ENCODE measurements around the gene BPIFA1. TPM values are rescaled to one million over a fixed set of nuclear protein-coding genes. Genes with fewer than 3 reads are reported as not detected.

BPIFA1 gene
- total RNA-seq, 6 donors from 2014 or later = 0.26 to 61.8 (median 2.6) TPM

- 45 to 51% methylated on average over 6 of the region's 6 CpGs for WGBS, 2 donors
- ATAC-seq (ENCODE audit: low FRiP score in 2 of 2) (no peak), DNase-seq (no peak)
- Histone ChIP-seq H3K27ac (no peak overlapping the region), H3K27me3 (no peaks in the 10 kb centered on the region), H3K36me3 (no peaks in the 10 kb centered on the region), H3K9me3 (no peaks in the 10 kb centered on the region), H3K4me3 (no peak overlapping the region), H3K4me1 (peaks cover 0 to 9% (median 0%) of the 10 kb centered on the region in 4 donors)
- TF ChIP-seq, protein P1, sequence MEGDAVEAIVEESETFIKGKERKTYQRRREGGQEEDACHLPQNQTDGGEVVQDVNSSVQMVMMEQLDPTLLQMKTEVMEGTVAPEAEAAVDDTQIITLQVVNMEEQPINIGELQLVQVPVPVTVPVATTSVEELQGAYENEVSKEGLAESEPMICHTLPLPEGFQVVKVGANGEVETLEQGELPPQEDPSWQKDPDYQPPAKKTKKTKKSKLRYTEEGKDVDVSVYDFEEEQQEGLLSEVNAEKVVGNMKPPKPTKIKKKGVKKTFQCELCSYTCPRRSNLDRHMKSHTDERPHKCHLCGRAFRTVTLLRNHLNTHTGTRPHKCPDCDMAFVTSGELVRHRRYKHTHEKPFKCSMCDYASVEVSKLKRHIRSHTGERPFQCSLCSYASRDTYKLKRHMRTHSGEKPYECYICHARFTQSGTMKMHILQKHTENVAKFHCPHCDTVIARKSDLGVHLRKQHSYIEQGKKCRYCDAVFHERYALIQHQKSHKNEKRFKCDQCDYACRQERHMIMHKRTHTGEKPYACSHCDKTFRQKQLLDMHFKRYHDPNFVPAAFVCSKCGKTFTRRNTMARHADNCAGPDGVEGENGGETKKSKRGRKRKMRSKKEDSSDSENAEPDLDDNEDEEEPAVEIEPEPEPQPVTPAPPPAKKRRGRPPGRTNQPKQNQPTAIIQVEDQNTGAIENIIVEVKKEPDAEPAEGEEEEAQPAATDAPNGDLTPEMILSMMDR (IDR thresholded peaks at IDR 0.05) = no peak
- TF ChIP-seq POLR2AphosphoS5 (IDR thresholded peaks at IDR 0.05) = no peak
- no peak for TF ChIP-seq EP300 (IDR thresholded peaks at IDR 0.05)
- TF ChIP-seq POLR2A (IDR thresholded peaks at IDR 0.05) = no peak
Measured at GRCh38 chr20:33229843-33230242, 6.0 kb upstream of the BPIFA1 start.

- 72 to 75% methylated on average over 7 of the region's 7 CpGs for WGBS, 2 donors
- TF ChIP-seq POLR2AphosphoS5 (IDR thresholded peaks at IDR 0.05) = no peak
- no peak for TF ChIP-seq POLR2A (IDR thresholded peaks at IDR 0.05)
- TF ChIP-seq EP300 (IDR thresholded peaks at IDR 0.05) = no peak
Measured at GRCh38 chr20:33231237-33231636, 4.6 kb upstream of the BPIFA1 start.

DNA sequence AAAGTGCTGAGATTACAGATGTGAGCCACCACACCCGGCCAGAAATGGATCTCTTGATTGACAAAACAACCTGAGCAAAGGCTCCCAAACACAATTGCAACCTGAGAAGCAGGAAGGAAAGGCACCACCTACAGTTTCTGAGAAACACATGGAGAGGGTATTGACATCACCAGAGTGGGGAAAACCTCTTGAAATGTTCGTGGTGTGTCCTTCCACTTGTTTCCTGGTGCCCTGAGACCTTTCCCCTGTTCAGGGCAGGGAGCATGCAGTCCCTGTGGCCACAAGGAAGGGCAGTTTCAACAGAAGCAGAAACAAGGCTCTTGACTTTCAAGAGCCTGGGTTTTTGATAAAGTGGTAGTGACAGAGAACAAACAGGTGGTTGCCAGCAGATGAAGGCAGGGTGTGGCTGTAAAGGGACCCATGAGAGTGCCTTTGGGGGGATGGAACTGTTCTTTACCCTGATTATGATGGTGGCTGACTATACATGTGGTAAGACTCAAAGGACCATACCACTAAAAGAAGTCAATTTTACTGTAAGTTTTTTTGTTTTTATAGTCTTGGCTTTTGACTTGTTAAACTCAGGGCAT, 3.2 kb upstream of the BPIFA1 start:
- ATAC-seq (ENCODE audit: low FRiP score in 2 of 2) (peak; percentile 64 to 93), DNase-seq (peak in 1 of 2 donors; percentile 86)
- no peaks in the 10 kb centered on the region for H3K9me3 ChIP-seq
- no peaks in the 10 kb centered on the region for H3K36me3 ChIP-seq
- no peak overlapping the region for H3K4me3 ChIP-seq
- H3K4me1 ChIP-seq = peaks cover 0 to 9% (median 0%) of the 10 kb centered on the region in 4 donors
- H3K27me3 ChIP-seq = no peaks in the 10 kb centered on the region
- 0 to 4% methylated on average over 1 to 2 of the region's 2 CpGs for WGBS, 2 donors
- TF ChIP-seq, protein P1 (IDR thresholded peaks at IDR 0.05) = no peak
- TF ChIP-seq EP300 (IDR thresholded peaks at IDR 0.05) (peak; percentile 34 to 99 (median 94)), POLR2AphosphoS5 (IDR thresholded peaks at IDR 0.05) (peak; percentile 66 to 70), POLR2A (IDR thresholded peaks at IDR 0.05) (peak in 1 of 4 donors; percentile 12)
- H3K27ac ChIP-seq = peak overlapping the region in 3 of 4 donors; percentile 27 to 85 (median 34)

More at GRCh38 chr20:33231237-33231636, 4.6 kb upstream of the BPIFA1 start:
- DNase-seq (no peak), ATAC-seq (ENCODE audit: low FRiP score in 2 of 2) (no peak)
- Histone ChIP-seq H3K36me3 (no peaks in the 10 kb centered on the region), H3K9me3 (no peaks in the 10 kb centered on the region), H3K27me3 (no peaks in the 10 kb centered on the region), H3K4me3 (no peak overlapping the region), H3K27ac (no peak overlapping the region), H3K4me1 (peaks cover 0 to 9% (median 0%) of the 10 kb centered on the region in 4 donors)

- no peaks in the 10 kb centered on the region for H3K36me3 ChIP-seq
- H3K27ac ChIP-seq = peak overlapping the region in 3 of 4 donors; percentile 27 to 85 (median 34)
- peak in 1 of 2 donors; percentile 16 for ATAC-seq (ENCODE audit: low FRiP score in 2 of 2)
- H3K9me3 ChIP-seq = no peaks in the 10 kb centered on the region
- peaks cover 0 to 9% (median 0%) of the 10 kb centered on the region in 4 donors for H3K4me1 ChIP-seq
- 33 to 38% methylated on average over 5 of the region's 5 CpGs for WGBS, 2 donors
- no peaks in the 10 kb centered on the region for H3K27me3 ChIP-seq
- TF ChIP-seq EP300 (IDR thresholded peaks at IDR 0.05) (no peak), POLR2AphosphoS5 (IDR thresholded peaks at IDR 0.05) (no peak), POLR2A (IDR thresholded peaks at IDR 0.05) (no peak)
- TF ChIP-seq, protein P1 (IDR thresholded peaks at IDR 0.05) = no peak
- H3K4me3 ChIP-seq = no peak overlapping the region
- DNase-seq = no peak
Measured at GRCh38 chr20:33233129-33233774, 2.5 kb upstream of the BPIFA1 start.

DNA sequence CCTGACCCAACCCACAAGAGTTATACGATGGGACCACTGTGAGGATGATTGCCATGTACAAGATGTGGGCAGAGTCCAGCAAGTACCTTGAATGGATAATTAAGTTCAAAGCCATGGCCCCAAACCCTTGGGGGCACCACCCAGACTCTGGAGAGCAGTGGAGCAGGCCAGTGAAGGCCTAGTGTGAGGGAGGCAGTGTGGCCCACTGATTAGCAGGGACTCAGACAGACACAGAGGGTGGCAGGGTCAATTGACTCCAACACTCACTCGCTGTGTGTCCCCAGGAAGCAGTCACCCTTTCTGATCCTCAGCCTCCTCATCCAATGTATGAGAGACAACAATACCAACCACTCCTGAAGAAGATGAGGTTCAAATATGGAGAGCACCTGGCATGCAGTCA, 1.7 kb upstream of the BPIFA1 start:
- Histone ChIP-seq H3K4me1 (peaks cover 0 to 9% (median 0%) of the 10 kb centered on the region in 4 donors), H3K27ac (no peak overlapping the region), H3K27me3 (no peaks in the 10 kb centered on the region), H3K9me3 (no peaks in the 10 kb centered on the region), H3K36me3 (no peaks in the 10 kb centered on the region), H3K4me3 (no peak overlapping the region)
- ATAC-seq (ENCODE audit: low FRiP score in 2 of 2) = no peak
- TF ChIP-seq, protein P1 (IDR thresholded peaks at IDR 0.05) = no peak
- TF ChIP-seq POLR2AphosphoS5 (IDR thresholded peaks at IDR 0.05) = no peak
- no peak for TF ChIP-seq POLR2A (IDR thresholded peaks at IDR 0.05)
- no peak for TF ChIP-seq EP300 (IDR thresholded peaks at IDR 0.05)
- 94 to 97% methylated on average over 2 of the region's 2 CpGs for WGBS, 2 donors
- no peak for DNase-seq
